Activated naive CD8-positive, alpha-beta T cell treated with anti-CD3 and anti-CD28 coated beads for 36 hours (primary cell): Measurements from ENCODE around the gene POLR2C. TPM values are rescaled to one million over a fixed set of nuclear protein-coding genes. Genes with fewer than 3 reads are reported as not detected.

ENCODE experiments used
- DNase-seq: peaks from one replicate; pipeline ENCODE4 v3.0.0; 2021
- H3K27ac Mint-ChIP-seq: one replicate; pipeline ENCODE4 v1.8.0; 2022; ENCODE audit warnings: mild to moderate bottlenecking, moderate library complexity, mixed read lengths
- H3K27me3 Mint-ChIP-seq: one replicate; pipeline ENCODE4 v1.8.0; 2022; ENCODE audit warnings: mild to moderate bottlenecking, mixed read lengths
- H3K36me3 Mint-ChIP-seq: one replicate; pipeline ENCODE4 v1.8.0; 2021; ENCODE audit warnings: mild to moderate bottlenecking, mixed read lengths
- H3K4me1 Mint-ChIP-seq: one replicate; pipeline ENCODE4 v1.8.0; 2021; ENCODE audit warnings: mixed read lengths
- H3K4me3 Mint-ChIP-seq: one replicate; pipeline ENCODE4 v1.8.0; 2022; ENCODE audit warnings: mild to moderate bottlenecking, moderate library complexity, mixed read lengths
- H3K9me3 Mint-ChIP-seq: one replicate; pipeline ENCODE4 v1.8.0; 2022; ENCODE audit warnings: mixed read lengths
- total RNA-seq, 2 experiments: library from RNA; stranded (reverse); gene quantifications; one replicate each; pipeline ENCODE4 v1.2.3, GENCODE V29; 2021

The POLR2C gene
- total RNA-seq, 2 experiments from 2014 or later: 72.1 to 76.2 TPM

GRCh38 chr16:57514371-57514770 is 51.9 kb downstream of the POLR2C start:
- no peak for DNase-seq
- Mint-ChIP-seq H3K27me3 (no peaks in the 10 kb centered on the region), H3K9me3 (no peaks in the 10 kb centered on the region), H3K36me3 (no peaks in the 10 kb centered on the region), H3K27ac (no peak overlapping the region), H3K4me3 (no peak overlapping the region), H3K4me1 (no peaks in the 10 kb centered on the region)

- Mint-ChIP-seq H3K9me3 (no peaks in the 10 kb centered on the region), H3K4me3 (no peak overlapping the region), H3K27me3 (no peaks in the 10 kb centered on the region), H3K4me1 (no peaks in the 10 kb centered on the region), H3K27ac (no peak overlapping the region), H3K36me3 (no peaks in the 10 kb centered on the region)
- DNase-seq: no peak
These were observed 52.5 kb downstream of the POLR2C start for GRCh38 chr16:57514791-57515600.

DNA sequence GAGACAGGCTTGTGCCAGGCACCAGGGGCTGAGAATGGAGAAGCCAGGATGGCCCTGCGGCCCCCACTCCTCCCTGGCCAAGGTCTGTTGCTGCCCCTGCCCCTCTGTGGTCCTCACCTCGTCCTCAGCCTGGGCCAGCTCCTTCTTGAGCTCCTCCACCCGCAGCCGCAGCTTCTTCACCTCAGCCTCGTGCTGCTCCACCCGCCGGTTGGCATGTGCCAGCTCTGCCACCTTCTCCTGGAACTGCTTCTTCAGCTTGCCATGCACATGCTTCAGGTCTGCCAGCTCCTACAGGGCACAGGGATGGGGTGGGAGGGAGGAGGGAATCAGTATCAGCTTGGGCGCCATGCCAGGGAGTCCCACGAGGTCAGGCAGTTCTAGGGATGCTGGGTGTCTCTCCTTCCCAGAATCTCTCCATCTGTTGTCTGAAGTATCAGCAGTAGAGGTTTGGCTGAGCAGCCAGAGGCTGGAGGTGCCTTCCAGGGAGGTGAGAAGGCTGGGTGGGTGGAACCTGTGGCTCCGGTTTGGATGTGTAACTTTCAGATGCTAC is 53.8 kb downstream of the POLR2C start:
- H3K27me3 Mint-ChIP-seq: no peaks in the 10 kb centered on the region
- H3K9me3 Mint-ChIP-seq: no peaks in the 10 kb centered on the region
- no peaks in the 10 kb centered on the region for H3K36me3 Mint-ChIP-seq
- H3K4me3 Mint-ChIP-seq: no peak overlapping the region
- peak overlapping the region; percentile 66 for H3K27ac Mint-ChIP-seq
- DNase-seq: no peak
- no peaks in the 10 kb centered on the region for H3K4me1 Mint-ChIP-seq

GRCh38 chr16:57516773-57517172 is 54.3 kb downstream of the POLR2C start:
- Mint-ChIP-seq H3K27ac (no peak overlapping the region), H3K4me1 (no peaks in the 10 kb centered on the region), H3K4me3 (no peak overlapping the region), H3K9me3 (no peaks in the 10 kb centered on the region), H3K36me3 (no peaks in the 10 kb centered on the region), H3K27me3 (no peaks in the 10 kb centered on the region)
- no peak for DNase-seq

GRCh38 chr16:57517397-57518367 is 55.2 kb downstream of the POLR2C start:
- Mint-ChIP-seq H3K4me3 (no peak overlapping the region), H3K27me3 (no peaks in the 10 kb centered on the region), H3K4me1 (no peaks in the 10 kb centered on the region), H3K27ac (no peak overlapping the region), H3K36me3 (no peaks in the 10 kb centered on the region), H3K9me3 (no peaks in the 10 kb centered on the region)
- DNase-seq: no peak

GRCh38 chr16:57518520-57518919 is 56.0 kb downstream of the POLR2C start:
- Mint-ChIP-seq H3K4me3 (no peak overlapping the region), H3K9me3 (no peaks in the 10 kb centered on the region), H3K27me3 (no peaks in the 10 kb centered on the region), H3K36me3 (no peaks in the 10 kb centered on the region), H3K4me1 (no peaks in the 10 kb centered on the region), H3K27ac (no peak overlapping the region)
- DNase-seq: no peak

GRCh38 chr16:57518922-57519321 is 56.4 kb downstream of the POLR2C start:
- no peak for DNase-seq
- H3K4me3 Mint-ChIP-seq: no peak overlapping the region
- no peaks in the 10 kb centered on the region for H3K36me3 Mint-ChIP-seq
- H3K9me3 Mint-ChIP-seq: no peaks in the 10 kb centered on the region
- H3K4me1 Mint-ChIP-seq: no peaks in the 10 kb centered on the region
- no peaks in the 10 kb centered on the region for H3K27me3 Mint-ChIP-seq
- no peak overlapping the region for H3K27ac Mint-ChIP-seq

- peak; percentile 79 for DNase-seq
- H3K4me3 Mint-ChIP-seq: no peak overlapping the region
- no peak overlapping the region for H3K27ac Mint-ChIP-seq
- no peaks in the 10 kb centered on the region for H3K27me3 Mint-ChIP-seq
- no peaks in the 10 kb centered on the region for H3K4me1 Mint-ChIP-seq
- H3K36me3 Mint-ChIP-seq: no peaks in the 10 kb centered on the region
- no peaks in the 10 kb centered on the region for H3K9me3 Mint-ChIP-seq
These were observed 57.4 kb downstream of the POLR2C start for GRCh38 chr16:57519796-57520360.

Other genes with a start within 250 kb of the POLR2C start
- 10 to 100 TPM; 16.2 to 17.1 TPM for gene ARL2BP, start 217.4 kb upstream of the POLR2C start, total RNA-seq
- gene PLLP, start 178.0 kb upstream of the POLR2C start, total RNA-seq: under 1 TPM; 0.34 to 0.54 TPM
- 10 to 100 TPM; 12.4 to 12.7 TPM for gene CCL22, start 103.9 kb upstream of the POLR2C start, total RNA-seq
- under 1 TPM in 1 of 2 experiments, not detected in 1; 0.14 TPM for gene CX3CL1, start 90.2 kb upstream of the POLR2C start, total RNA-seq
- gene CCL17, start 57.9 kb upstream of the POLR2C start, total RNA-seq: not detected
- gene CIAPIN1, start 15.3 kb upstream of the POLR2C start, total RNA-seq: 10 to 100 TPM; 71.3 to 73.6 TPM
- gene COQ9, start 15.2 kb upstream of the POLR2C start, total RNA-seq: 10 to 100 TPM; 46.3 to 49.6 TPM
- 1 to 10 TPM; 4.5 to 4.8 TPM for gene DOK4, start 23.8 kb downstream of the POLR2C start, total RNA-seq
- gene CCDC102A, start 73.9 kb downstream of the POLR2C start, total RNA-seq: 10 to 100 TPM in 1 of 2 experiments, 1 to 10 TPM in 1; 8.7 to 10.2 TPM
- gene ADGRG5, start 80.0 kb downstream of the POLR2C start, total RNA-seq: 1 to 10 TPM; 1.3 to 1.4 TPM
- 1 to 10 TPM; 2.8 to 3.0 TPM for gene ADGRG1, start 166.0 kb downstream of the POLR2C start, total RNA-seq
- not detected for gene ADGRG3, start 205.6 kb downstream of the POLR2C start, total RNA-seq
- not detected for gene DRC7, start 232.1 kb downstream of the POLR2C start, total RNA-seq